Activated CD8-positive, alpha-beta T cell treated with anti-CD3 and anti-CD28 coated beads, Interleukin-2, amount 10 ng/mL, durations not matched to agents 7 days and 5 days (primary cell): ENCODE results near the gene KLHL20. TPM values are rescaled to one million over a fixed set of nuclear protein-coding genes. Genes with fewer than 3 reads are reported as not detected.

Source experiments
- total RNA-seq, 2 experiments: library from RNA; stranded (reverse); gene quantifications; one replicate each; pipeline ENCODE4 v1.2.3, GENCODE V29; 2021

Gene KLHL20
- total RNA-seq, 2 experiments from 2014 or later = 18.3 to 22.3 TPM

Other genes starting within 250 kb of the KLHL20 start
- gene PRDX6, start 237.6 kb upstream of the KLHL20 start, total RNA-seq = 100 to 1,000 TPM; 144 to 155 TPM
- gene SLC9C2, start 111.9 kb upstream of the KLHL20 start, total RNA-seq = not detected
- gene TEX50, start 79.6 kb upstream of the KLHL20 start, total RNA-seq = not detected
- gene ANKRD45, start 45.1 kb upstream of the KLHL20 start, total RNA-seq = not detected
- 10 to 100 TPM; 32.7 to 35.7 TPM for gene DARS2, start 109.7 kb downstream of the KLHL20 start, total RNA-seq
- 10 to 100 TPM; 35.5 to 39.2 TPM for gene CENPL, start 109.9 kb downstream of the KLHL20 start, total RNA-seq
- 100 to 1,000 TPM; 356 to 367 TPM for gene GAS5, start 153.0 kb downstream of the KLHL20 start, total RNA-seq
- 10 to 100 TPM in 1 of 2 experiments, 1 to 10 TPM in 1; 9.2 to 11.2 TPM for gene ZBTB37, start 153.4 kb downstream of the KLHL20 start, total RNA-seq
- gene SERPINC1, start 202.3 kb downstream of the KLHL20 start, total RNA-seq = not detected